Mesendoderm (in vitro differentiated cells): ENCODE data around the gene PTPRD.

Experiments
- DNase-seq: peaks from one replicate; pipeline ENCODE4 v3.0.0; 2013
- H2AK5ac ChIP-seq: 2 replicates; pipeline ENCODE4 v1.6.1; 2013; ENCODE audit warnings: low read length, inconsistent platforms
- H2BK120ac ChIP-seq: 2 replicates; pipeline ENCODE4 v1.6.1; 2013; ENCODE audit warnings: low read depth, mild to moderate bottlenecking, low read length, moderate library complexity, mixed read lengths
- H2BK15ac ChIP-seq: replicated peaks from 2 replicates; pipeline ENCODE4 v1.6.1; 2013; ENCODE audit warnings: low read depth, mild to moderate bottlenecking, moderate library complexity
- H2BK5ac ChIP-seq: 2 replicates; pipeline ENCODE4 v1.6.1; 2013; ENCODE audit warnings: low read length, inconsistent platforms
- H3K18ac ChIP-seq: 2 replicates; pipeline ENCODE4 v1.6.1; 2013; ENCODE audit warnings: mild to moderate bottlenecking, low read length, mixed read lengths
- H3K23ac ChIP-seq: one replicate; pipeline ENCODE4 v1.6.1; 2013; ENCODE audit warnings: low read length
- H3K27ac ChIP-seq: 2 replicates; pipeline ENCODE4 v1.5.1; 2013; ENCODE audit warnings: low read depth, mild to moderate bottlenecking, inconsistent platforms, low read length, moderate library complexity
- H3K27me3 ChIP-seq: 2 replicates; pipeline ENCODE4 v1.6.1; 2013; ENCODE audit warnings: low read length, control low read depth, mild to moderate bottlenecking, inconsistent platforms; ENCODE audit not compliant: insufficient read depth, poor library complexity
- H3K36me3 ChIP-seq: 2 replicates; pipeline ENCODE4 v1.6.1; 2013; ENCODE audit warnings: low read length, inconsistent platforms; ENCODE audit not compliant: control insufficient read depth, insufficient read depth
- H3K4ac ChIP-seq: one replicate; pipeline ENCODE4 v1.6.1; 2013; ENCODE audit warnings: low read depth, mild to moderate bottlenecking, low read length, moderate library complexity
- H3K4me1 ChIP-seq: 2 replicates; pipeline ENCODE4 v1.6.1; 2013; ENCODE audit warnings: low read depth, low read length, inconsistent platforms; ENCODE audit not compliant: control insufficient read depth
- H3K4me2 ChIP-seq: 2 replicates; pipeline ENCODE4 v1.6.1; 2013; ENCODE audit warnings: low read length
- H3K4me3 ChIP-seq: 2 replicates; pipeline ENCODE4 v1.5.1; 2013; ENCODE audit warnings: mild to moderate bottlenecking, low read length
- H3K56ac ChIP-seq: one replicate; pipeline ENCODE4 v1.6.1; 2013; ENCODE audit warnings: low read length
- H3K79me1 ChIP-seq: 2 replicates; pipeline ENCODE4 v1.6.1; 2013; ENCODE audit warnings: low read length, inconsistent platforms
- H3K79me2 ChIP-seq: 2 replicates; pipeline ENCODE4 v1.6.1; 2013; ENCODE audit warnings: mild to moderate bottlenecking, low read length; ENCODE audit not compliant: control insufficient read depth, insufficient read depth
- H3K9ac ChIP-seq: 2 replicates; pipeline ENCODE4 v1.6.1; 2013; ENCODE audit warnings: low read length, inconsistent platforms
- H4K5ac ChIP-seq: one replicate; pipeline ENCODE4 v1.6.1; 2013; ENCODE audit warnings: low read length
- H4K8ac ChIP-seq: one replicate; pipeline ENCODE4 v1.6.1; 2013; ENCODE audit warnings: low read depth, mild to moderate bottlenecking, control low read depth, low read length, moderate library complexity
- WGBS: extraction: QIAGEN DNeasy Blood & Tissue Kit; methylation state at CpG from one replicate; pipeline ENCODE4 v1.1.7; 2013; ENCODE audit warnings: low lambda C conversion rate, missing lambda C conversion rate; ENCODE audit not compliant: insufficient coverage; ENCODE audit errors: extremely low coverage; 5-methylcytosine and 5-hydroxymethylcytosine counted together

Gene PTPRD

GRCh38 chr9:9223175-9223574 lies 1389.6 kb downstream of the PTPRD start:
- H3K4ac ChIP-seq: no peak overlapping the region
- H2AK5ac ChIP-seq: no peak overlapping the region
- H4K5ac ChIP-seq: no peak overlapping the region
- H3K18ac ChIP-seq: no peak overlapping the region
- H3K27ac ChIP-seq: no peak overlapping the region
- H3K27me3 ChIP-seq: no peaks in the 10 kb centered on the region
- no peak overlapping the region for H2BK5ac ChIP-seq
- H3K4me3 ChIP-seq: no peak overlapping the region
- no peak overlapping the region for H3K4me2 ChIP-seq
- H3K79me1 ChIP-seq: no peaks in the 10 kb centered on the region
- no peaks in the 10 kb centered on the region for H3K36me3 ChIP-seq
- H2BK15ac ChIP-seq: no peak overlapping the region
- H4K8ac ChIP-seq: no peak overlapping the region
- no peak for DNase-seq
- no peaks in the 10 kb centered on the region for H3K79me2 ChIP-seq
- H3K9ac ChIP-seq: no peak overlapping the region
- H3K4me1 ChIP-seq: no peaks in the 10 kb centered on the region
- H3K23ac ChIP-seq: no peak overlapping the region
- no peak overlapping the region for H2BK120ac ChIP-seq
- no peak overlapping the region for H3K56ac ChIP-seq

GRCh38 chr9:9222730-9223129 lies 1390.1 kb downstream of the PTPRD start:
- no peak overlapping the region for H3K18ac ChIP-seq
- H3K23ac ChIP-seq: no peak overlapping the region
- H2BK5ac ChIP-seq: no peak overlapping the region
- no peak overlapping the region for H3K9ac ChIP-seq
- no CpG with 5 or more reads among the region's 1 CpG for WGBS
- DNase-seq: no peak
- no peaks in the 10 kb centered on the region for H3K4me1 ChIP-seq
- no peak overlapping the region for H3K56ac ChIP-seq
- H2BK15ac ChIP-seq: no peak overlapping the region
- no peak overlapping the region for H3K27ac ChIP-seq
- H4K8ac ChIP-seq: no peak overlapping the region
- no peak overlapping the region for H2AK5ac ChIP-seq
- H3K36me3 ChIP-seq: no peaks in the 10 kb centered on the region
- no peak overlapping the region for H2BK120ac ChIP-seq
- no peaks in the 10 kb centered on the region for H3K27me3 ChIP-seq
- no peaks in the 10 kb centered on the region for H3K79me1 ChIP-seq
- no peak overlapping the region for H3K4me3 ChIP-seq
- H4K5ac ChIP-seq: no peak overlapping the region
- no peak overlapping the region for H3K4me2 ChIP-seq
- no peaks in the 10 kb centered on the region for H3K79me2 ChIP-seq
- H3K4ac ChIP-seq: no peak overlapping the region

- no peak overlapping the region for H3K4me3 ChIP-seq
- no peak overlapping the region for H4K8ac ChIP-seq
- H3K56ac ChIP-seq: no peak overlapping the region
- no peak overlapping the region for H3K23ac ChIP-seq
- no peak overlapping the region for H3K18ac ChIP-seq
- H2BK15ac ChIP-seq: no peak overlapping the region
- no peak overlapping the region for H2BK5ac ChIP-seq
- DNase-seq: no peak
- no peak overlapping the region for H3K27ac ChIP-seq
- H3K4ac ChIP-seq: no peak overlapping the region
- no peak overlapping the region for H2AK5ac ChIP-seq
- H3K9ac ChIP-seq: no peak overlapping the region
- H3K79me1 ChIP-seq: no peaks in the 10 kb centered on the region
- H2BK120ac ChIP-seq: no peak overlapping the region
- WGBS: no CpG with 5 or more reads among the region's 2 CpGs
- no peak overlapping the region for H3K4me2 ChIP-seq
- H3K79me2 ChIP-seq: no peaks in the 10 kb centered on the region
- no peaks in the 10 kb centered on the region for H3K27me3 ChIP-seq
- H3K36me3 ChIP-seq: no peaks in the 10 kb centered on the region
- no peaks in the 10 kb centered on the region for H3K4me1 ChIP-seq
- no peak overlapping the region for H4K5ac ChIP-seq
Observed at GRCh38 chr9:9216934-9217333, 1395.9 kb downstream of the PTPRD start.

GRCh38 chr9:9215050-9215449 lies 1397.8 kb downstream of the PTPRD start:
- no CpG with 5 or more reads among the region's 2 CpGs for WGBS
- H3K4me2 ChIP-seq: no peak overlapping the region
- DNase-seq: no peak

GRCh38 chr9:9214066-9214465 lies 1398.7 kb downstream of the PTPRD start:
- Histone ChIP-seq H3K27ac (no peak overlapping the region), H3K4me2 (no peak overlapping the region), H3K79me1 (no peaks in the 10 kb centered on the region), H3K9ac (no peak overlapping the region), H4K5ac (no peak overlapping the region), H2BK5ac (no peak overlapping the region), H3K36me3 (no peaks in the 10 kb centered on the region), H3K79me2 (no peaks in the 10 kb centered on the region), H4K8ac (no peak overlapping the region), H3K23ac (no peak overlapping the region), H3K27me3 (no peaks in the 10 kb centered on the region), H3K56ac (no peak overlapping the region), H3K4me1 (no peaks in the 10 kb centered on the region), H2AK5ac (no peak overlapping the region), H2BK15ac (no peak overlapping the region), H2BK120ac (no peak overlapping the region), H3K4me3 (no peak overlapping the region), H3K18ac (no peak overlapping the region), H3K4ac (no peak overlapping the region)
- WGBS: no CpG with 5 or more reads among the region's 6 CpGs
- DNase-seq: no peak

More at GRCh38 chr9:9215050-9215449, 1397.8 kb downstream of the PTPRD start:
- Histone ChIP-seq H4K8ac (no peak overlapping the region), H2AK5ac (no peak overlapping the region), H3K36me3 (no peaks in the 10 kb centered on the region), H3K23ac (no peak overlapping the region), H4K5ac (no peak overlapping the region), H2BK15ac (no peak overlapping the region), H3K4me3 (no peak overlapping the region), H3K27ac (no peak overlapping the region), H3K56ac (no peak overlapping the region), H3K4ac (no peak overlapping the region), H2BK120ac (no peak overlapping the region), H2BK5ac (no peak overlapping the region), H3K79me2 (no peaks in the 10 kb centered on the region), H3K18ac (no peak overlapping the region), H3K9ac (no peak overlapping the region), H3K79me1 (no peaks in the 10 kb centered on the region), H3K27me3 (no peaks in the 10 kb centered on the region), H3K4me1 (no peaks in the 10 kb centered on the region)

- H3K4me2 ChIP-seq: no peak overlapping the region
- no peak overlapping the region for H3K4ac ChIP-seq
- WGBS: no CpG with 5 or more reads among the region's 3 CpGs
Observed at GRCh38 chr9:9212963-9213362, 1399.8 kb downstream of the PTPRD start.

More at GRCh38 chr9:9212963-9213362, 1399.8 kb downstream of the PTPRD start:
- Histone ChIP-seq H2BK15ac (no peak overlapping the region), H3K79me2 (no peaks in the 10 kb centered on the region), H3K18ac (no peak overlapping the region), H3K56ac (no peak overlapping the region), H4K5ac (no peak overlapping the region), H4K8ac (no peak overlapping the region), H3K23ac (no peak overlapping the region), H2BK120ac (no peak overlapping the region), H3K4me1 (no peaks in the 10 kb centered on the region), H3K27ac (no peak overlapping the region), H3K79me1 (no peaks in the 10 kb centered on the region), H2BK5ac (no peak overlapping the region), H2AK5ac (no peak overlapping the region), H3K36me3 (no peaks in the 10 kb centered on the region), H3K27me3 (no peaks in the 10 kb centered on the region), H3K9ac (no peak overlapping the region), H3K4me3 (no peak overlapping the region)
- DNase-seq: no peak
